Neuronal stem cell (in vitro differentiated cells): Measurements from ENCODE around the gene TRPM5.

ENCODE experiments used
- DNase-seq: peaks from one replicate; pipeline ENCODE4 v3.0.0-alpha.2; 2013; ENCODE audit warnings: low spot score
- H2AFZ ChIP-seq: one replicate; pipeline ENCODE4 v1.6.1; 2013; ENCODE audit warnings: mild to moderate bottlenecking, low read length, inconsistent platforms
- H2AK5ac ChIP-seq: 2 replicates; pipeline ENCODE4 v1.6.1; 2013; ENCODE audit warnings: low read depth, mild to moderate bottlenecking, inconsistent platforms, low read length, moderate library complexity, mixed read lengths
- H2BK120ac ChIP-seq: 2 replicates; pipeline ENCODE4 v1.6.1; 2013; ENCODE audit warnings: low read depth, mild to moderate bottlenecking, inconsistent platforms, low read length, moderate library complexity, mixed read lengths
- H2BK12ac ChIP-seq: one replicate; pipeline ENCODE4 v1.6.1; 2013; ENCODE audit warnings: low read length, inconsistent platforms
- H2BK15ac ChIP-seq: 2 replicates; pipeline ENCODE4 v1.6.1; 2013; ENCODE audit warnings: mild to moderate bottlenecking, low read length, inconsistent platforms, mixed read lengths
- H2BK5ac ChIP-seq: one replicate; pipeline ENCODE4 v1.6.1; 2013; ENCODE audit warnings: inconsistent platforms, mild to moderate bottlenecking, low read length, moderate library complexity
- H3K14ac ChIP-seq: one replicate; pipeline ENCODE4 v1.6.1; 2013; ENCODE audit warnings: low read length, inconsistent platforms
- H3K18ac ChIP-seq: 2 replicates; pipeline ENCODE4 v1.6.1; 2013; ENCODE audit warnings: low read length, inconsistent platforms
- H3K23ac ChIP-seq: 2 replicates; pipeline ENCODE4 v1.6.1; 2013; ENCODE audit warnings: low read depth, mild to moderate bottlenecking, mixed read lengths, low read length, inconsistent platforms; ENCODE audit not compliant: poor library complexity
- H3K27ac ChIP-seq: replicated peaks from 3 replicates; pipeline ENCODE4 v1.5.1; 2013; ENCODE audit warnings: low read length, inconsistent platforms
- H3K27me3 ChIP-seq, 3 experiments: 2 replicates each; pipeline ENCODE4 v1.6.1; 2013; ENCODE audit warnings: low read length in 3 of 3, mild to moderate bottlenecking in 2 of 3, inconsistent platforms in 1 of 3, low read depth in 1 of 3, mixed read lengths in 1 of 3, moderate library complexity in 1 of 3; ENCODE audit not compliant: control insufficient read depth in 3 of 3, insufficient read depth in 3 of 3
- H3K36me3 ChIP-seq, 2 donors: replicated peaks in 1 of 2; 2 replicates each; pipeline ENCODE4 v1.6.1; 2013; ENCODE audit warnings: low read length in 2 of 2; ENCODE audit not compliant: control insufficient read depth in 2 of 2, insufficient read depth in 2 of 2
- H3K4ac ChIP-seq: 2 replicates; pipeline ENCODE4 v1.6.1; 2013; ENCODE audit warnings: inconsistent platforms, mild to moderate bottlenecking, low read length, moderate library complexity
- H3K4me1 ChIP-seq, 2 donors: 1 replicate in 1 of 2; 2 replicates in 1 of 2; pipeline ENCODE4 v1.6.1; 2013; ENCODE audit warnings: low read length in 2 of 2, low read depth in 1 of 2; ENCODE audit not compliant: control insufficient read depth in 2 of 2, insufficient read depth in 1 of 2
- H3K4me2 ChIP-seq: one replicate; pipeline ENCODE4 v1.6.1; 2013; ENCODE audit warnings: mild to moderate bottlenecking, low read length, inconsistent platforms; ENCODE audit not compliant: insufficient read depth, poor library complexity, severe bottlenecking
- H3K4me3 ChIP-seq, 2 donors: 2 replicates each; pipeline ENCODE4 v1.5.1; 2013; ENCODE audit warnings: low read length in 2 of 2, mild to moderate bottlenecking in 2 of 2, inconsistent platforms in 1 of 2, moderate library complexity in 1 of 2
- H3K79me1 ChIP-seq: one replicate; pipeline ENCODE4 v1.6.1; 2013; ENCODE audit warnings: low read depth, mild to moderate bottlenecking, inconsistent platforms, low read length, moderate library complexity
- H3K9ac ChIP-seq: one replicate; pipeline ENCODE4 v1.6.1; 2013; ENCODE audit warnings: mild to moderate bottlenecking, low read depth, low read length, inconsistent platforms; ENCODE audit not compliant: poor library complexity
- H3K9me3 ChIP-seq, 2 donors: replicated peaks in 1 of 2; 2 replicates each; pipeline versions ENCODE3 to v1.6.1; 2013; ENCODE audit warnings: low read length in 2 of 2, mild to moderate bottlenecking in 2 of 2, inconsistent platforms in 1 of 2, low read depth in 1 of 2, mixed read lengths in 1 of 2, moderate library complexity in 1 of 2; ENCODE audit not compliant: control insufficient read depth in 2 of 2, insufficient read depth in 1 of 2
- H4K8ac ChIP-seq: one replicate; pipeline ENCODE4 v1.6.1; 2013; ENCODE audit warnings: low read depth, mild to moderate bottlenecking, inconsistent platforms, low read length, moderate library complexity
- H4K91ac ChIP-seq: one replicate; pipeline ENCODE4 v1.6.1; 2013; ENCODE audit warnings: low read length, low read depth, mild to moderate bottlenecking, inconsistent platforms; ENCODE audit not compliant: poor library complexity
- WGBS, 2 donors: extraction: QIAGEN DNeasy Blood & Tissue Kit; methylation state at CpG; one replicate each; pipeline ENCODE4 v1.1.7; 2013; ENCODE audit warnings: missing lambda C conversion rate in 2 of 2, mixed read lengths in 1 of 2; ENCODE audit not compliant: insufficient read length in 2 of 2, insufficient replicate concordance in 1 of 2; ENCODE audit errors: extremely low coverage in 2 of 2; 5-methylcytosine and 5-hydroxymethylcytosine counted together

Gene TRPM5

DNA sequence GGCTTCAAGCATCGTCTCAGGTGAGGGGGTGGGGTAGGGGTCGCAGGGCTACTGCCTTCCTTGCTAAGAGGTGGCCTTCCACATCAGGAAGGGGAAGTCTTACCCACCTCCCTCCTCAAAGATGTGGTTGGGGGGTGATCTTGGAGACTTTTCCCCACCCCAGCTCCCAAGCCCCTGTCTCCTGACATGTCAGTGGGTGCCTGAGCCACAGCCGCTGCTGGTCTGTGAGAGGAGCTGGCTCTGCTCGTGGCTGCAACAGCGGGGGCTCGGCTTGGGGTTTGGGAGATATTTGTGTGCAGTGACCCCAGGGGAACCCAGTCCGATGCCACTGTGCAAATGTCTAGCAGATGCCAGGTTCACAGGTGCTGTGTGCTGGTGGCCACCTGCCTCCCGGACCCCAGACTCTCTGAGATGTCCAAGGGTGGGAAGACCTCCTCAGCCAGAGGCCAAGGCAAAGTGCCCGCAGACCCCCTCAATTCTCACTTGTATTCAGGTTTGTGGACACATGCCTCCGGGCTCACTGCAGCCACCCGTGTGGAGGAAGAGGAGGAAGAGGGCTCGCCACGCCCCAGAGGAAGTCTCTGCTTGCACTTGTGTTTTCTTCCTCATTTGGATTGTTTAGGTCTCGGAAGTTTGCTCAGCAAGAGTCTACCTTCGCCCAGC, 2.4 kb upstream of the TRPM5 start:
- Histone ChIP-seq H3K36me3 (no peaks in the 10 kb centered on the region), H3K4me2 (no peak overlapping the region), H3K4me1 (peaks cover 0 to 2% of the 10 kb centered on the region in 2 donors), H3K9me3 (peaks cover 3 to 10% of the 10 kb centered on the region in 2 donors), H3K14ac (peak overlapping the region; percentile 38), H3K4me3 (no peak overlapping the region), H2AK5ac (peak overlapping the region; percentile 65), H4K8ac (no peak overlapping the region), H4K91ac (no peak overlapping the region), H2BK5ac (no peak overlapping the region), H2BK120ac (no peak overlapping the region), H3K27ac (no peak overlapping the region), H3K27me3 (peaks cover 18 to 89% (median 48%) of the 10 kb centered on the region in 3 experiments), H2BK15ac (peak overlapping the region; percentile 93), H3K9ac (no peak overlapping the region), H2AFZ (no peak overlapping the region), H3K79me1 (no peaks in the 10 kb centered on the region), H3K23ac (peak overlapping the region; percentile 73), H3K4ac (peak overlapping the region; percentile 76), H2BK12ac (no peak overlapping the region), H3K18ac (peak overlapping the region; percentile 38)
- no peak for DNase-seq
- WGBS, 2 donors: no CpG with 5 or more reads among the region's 15 CpGs

GRCh38 chr11:2445746-2446551, 1.6 kb upstream of the TRPM5 start:
- Histone ChIP-seq H2BK15ac (peak overlapping the region; percentile 93), H3K27me3 (peaks cover 18 to 85% (median 48%) of the 10 kb centered on the region in 3 experiments), H3K9me3 (peaks cover 3 to 10% of the 10 kb centered on the region in 2 donors), H3K23ac (no peak overlapping the region), H3K9ac (no peak overlapping the region), H3K4me3 (no peak overlapping the region), H4K91ac (no peak overlapping the region), H4K8ac (no peak overlapping the region), H3K27ac (no peak overlapping the region), H2BK12ac (no peak overlapping the region), H2AFZ (no peak overlapping the region), H3K4me2 (no peak overlapping the region), H2BK120ac (no peak overlapping the region), H3K79me1 (no peaks in the 10 kb centered on the region), H2AK5ac (peak overlapping the region; percentile 65), H3K18ac (peak overlapping the region; percentile 72), H3K4ac (no peak overlapping the region), H2BK5ac (no peak overlapping the region), H3K14ac (peak overlapping the region; percentile 17), H3K36me3 (no peaks in the 10 kb centered on the region), H3K4me1 (peaks cover 0 to 2% of the 10 kb centered on the region in 2 donors)
- DNase-seq: no peak
- no CpG with 5 or more reads among the region's 23 CpGs for WGBS, 2 donors

- Histone ChIP-seq H2BK5ac (no peak within 1 kb of the TSS), H2BK120ac (no peak within 1 kb of the TSS), H4K8ac (peak within 1 kb of the TSS; percentile 65), H3K9me3 (peaks cover 3 to 10% of the 10 kb centered on the region in 2 donors), H2BK12ac (peak within 1 kb of the TSS; percentile 94), H3K4me3 (peak within 1 kb of the TSS in 1 of 2 donors; percentile 80), H2BK15ac (peak within 1 kb of the TSS; percentile 93), H3K4ac (no peak within 1 kb of the TSS), H3K23ac (peak within 1 kb of the TSS; percentile 43), H3K36me3 (no peaks in the 10 kb centered on the region), H3K18ac (peak within 1 kb of the TSS; percentile 92), H3K79me1 (no peaks in the 10 kb centered on the region), H3K4me1 (peaks cover 0 to 2% of the 10 kb centered on the region in 2 donors), H2AK5ac (peak within 1 kb of the TSS; percentile 75), H3K9ac (peak within 1 kb of the TSS; percentile 81), H3K27ac (no peak within 1 kb of the TSS), H3K14ac (no peak within 1 kb of the TSS), H4K91ac (no peak within 1 kb of the TSS), H3K4me2 (peak within 1 kb of the TSS; percentile 66), H2AFZ (peak within 1 kb of the TSS; percentile 11), H3K27me3 (peaks cover 18 to 77% (median 48%) of the 10 kb centered on the region in 3 experiments)
- no CpG with 5 or more reads among the region's 116 CpGs for WGBS, 2 donors
- DNase-seq: peak; percentile 48
These were observed 769 bp upstream of the TRPM5 start, which contains the start of gene KCNQ1 for GRCh38 chr11:2444821-2445745. Gene KCNQ1, plus strand, starts transcription at chr11:2445008. Its CDS starts 91 bp downstream, at chr11:2445099.
